Lower lobe of right lung (tissue), 2 donors: Measurements from ENCODE around the gene TXNDC5. TPM values are rescaled to one million over a fixed set of nuclear protein-coding genes. Genes with fewer than 3 reads are reported as not detected.

Source experiments
- ATAC-seq, 2 donors: fragments of 200-7000 bp; cut with Tn5 transposase; one replicate each; pipeline ENCODE4 v1.9.1; 2020 to 2022; ENCODE audit warnings: mild to moderate bottlenecking in 2 of 2, moderate library complexity in 2 of 2
- DNase-seq: peaks from one replicate; pipeline ENCODE4 v3.0.0-alpha.2; 2020
- H3K27ac ChIP-seq: fragments of 200-600 bp; one replicate; pipeline ENCODE4 v1.8.0; 2022
- H3K27me3 ChIP-seq: fragments of 200-600 bp; one replicate; pipeline ENCODE4 v1.8.0; 2022; ENCODE audit warnings: low read depth
- H3K36me3 ChIP-seq: fragments of 200-600 bp; one replicate; pipeline ENCODE4 v1.8.0; 2022; ENCODE audit warnings: mild to moderate bottlenecking
- H3K4me1 ChIP-seq: fragments of 200-600 bp; one replicate; pipeline ENCODE4 v1.8.0; 2022
- H3K4me3 ChIP-seq: fragments of 200-600 bp; one replicate; pipeline ENCODE4 v1.8.0; 2022; ENCODE audit warnings: mild to moderate bottlenecking
- H3K9me3 ChIP-seq: fragments of 200-600 bp; one replicate; pipeline ENCODE4 v1.8.0; 2022
- CTCF ChIP-seq: fragments of 200-600 bp; IDR thresholded peaks from one replicate; pipeline ENCODE4 v1.8.0; 2022; ENCODE audit warnings: antibody characterized with exemption, mild to moderate bottlenecking
- intact Hi-C: fragments of 100-400 bp; cut with DNase I; formaldehyde crosslinking; loops from one replicate; pipeline ENCODE4 v1.11.0; 2022
- total RNA-seq: library from RNA; stranded (reverse); fragmentation: NEBNext Ultra II Directional; extraction: Animal tissue kit (Norgen Biotek cat#: 25700); gene quantifications from one replicate; pipeline ENCODE4 v1.2.1, GENCODE V29; 2021
- donor health status: DM: no; HTN: yes; CAD: no; lungs with severe emphysema.

The TXNDC5 gene
- total RNA-seq, 1 donor from 2014 or later: 98.3 TPM

DNA sequence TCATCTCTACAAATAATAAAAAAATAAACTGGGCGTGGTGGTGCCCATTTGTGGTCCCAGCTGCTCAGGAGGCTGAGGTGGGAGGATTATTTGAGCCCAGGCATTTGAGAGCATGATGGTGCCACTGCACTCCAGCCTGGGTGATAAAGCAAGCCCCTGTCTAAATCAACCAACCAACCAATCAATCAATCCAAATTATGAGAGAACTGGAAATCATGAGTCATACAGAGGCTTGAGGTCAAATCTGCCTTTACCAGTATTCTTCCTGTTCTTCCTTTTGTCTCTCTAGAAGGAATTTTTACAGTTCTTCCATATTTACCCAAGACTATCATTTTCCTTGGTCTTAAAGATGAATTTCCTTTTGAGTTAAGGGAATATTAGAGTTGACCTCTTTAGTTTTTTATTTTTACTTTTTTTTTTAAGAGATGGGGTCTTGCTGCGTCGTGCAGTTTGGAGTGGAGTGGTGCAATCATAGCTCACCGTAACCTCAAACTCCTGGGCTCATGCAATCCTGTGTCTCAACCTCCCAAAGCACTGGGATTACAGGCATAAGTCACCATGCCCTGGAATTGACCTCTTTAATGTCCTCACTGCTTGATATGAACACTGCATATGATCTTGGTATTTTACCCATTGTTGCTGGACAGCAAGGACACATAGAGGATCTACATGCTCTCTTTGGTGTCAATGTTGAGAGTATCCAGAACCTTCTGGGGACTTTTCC lies 44.1 kb upstream of the TXNDC5 start:
- ATAC-seq (no peak), DNase-seq (no peak)
- Histone ChIP-seq H3K4me1 (no peaks in the 10 kb centered on the region), H3K27ac (no peak overlapping the region), H3K4me3 (no peak overlapping the region), H3K36me3 (no peaks in the 10 kb centered on the region), H3K27me3 (no peaks in the 10 kb centered on the region), H3K9me3 (no peaks in the 10 kb centered on the region)
- intact Hi-C loops: no loop called here
- no peak for TF ChIP-seq CTCF

DNA sequence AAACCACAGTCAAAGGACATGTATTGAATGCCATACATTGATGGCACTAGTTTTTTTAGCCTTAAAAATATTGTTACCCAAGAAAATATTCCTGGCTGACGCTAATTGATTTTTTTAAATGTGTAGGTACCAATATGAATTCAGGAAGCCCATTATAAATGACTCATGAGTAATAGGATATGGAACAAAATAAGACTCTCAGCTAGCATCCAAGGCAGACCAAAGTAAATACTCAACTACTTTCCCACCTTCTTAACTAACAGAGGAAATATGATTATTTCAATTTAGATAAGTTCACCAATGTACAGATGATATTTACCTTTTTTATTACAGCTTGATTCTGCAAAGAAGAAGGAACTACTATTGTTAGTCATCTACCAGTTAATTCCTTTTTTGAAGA lies 43.2 kb upstream of the TXNDC5 start:
- no peak overlapping the region for H3K4me3 ChIP-seq
- H3K27ac ChIP-seq: no peak overlapping the region
- TF ChIP-seq CTCF: no peak
- DNase-seq (no peak), ATAC-seq (no peak)
- H3K4me1 ChIP-seq: no peaks in the 10 kb centered on the region
- intact Hi-C loops: no loop called here
- H3K36me3 ChIP-seq: no peaks in the 10 kb centered on the region
- H3K27me3 ChIP-seq: no peaks in the 10 kb centered on the region
- no peaks in the 10 kb centered on the region for H3K9me3 ChIP-seq

- H3K27me3 ChIP-seq: no peaks in the 10 kb centered on the region
- ATAC-seq: no peak
- no peak for TF ChIP-seq CTCF
- DNase-seq: no peak
- intact Hi-C loops: no loop called here
- no peak overlapping the region for H3K4me3 ChIP-seq
- H3K36me3 ChIP-seq: no peaks in the 10 kb centered on the region
- H3K9me3 ChIP-seq: no peaks in the 10 kb centered on the region
- no peak overlapping the region for H3K27ac ChIP-seq
- no peaks in the 10 kb centered on the region for H3K4me1 ChIP-seq
Measured at GRCh38 chr6:7939864-7940228, 29.3 kb upstream of the TXNDC5 start.

GRCh38 chr6:7939184-7939863 lies 28.7 kb upstream of the TXNDC5 start:
- intact Hi-C loops: no loop called here
- ATAC-seq (no peak), DNase-seq (no peak)
- Histone ChIP-seq H3K4me3 (no peak overlapping the region), H3K27me3 (no peaks in the 10 kb centered on the region), H3K4me1 (no peaks in the 10 kb centered on the region), H3K36me3 (no peaks in the 10 kb centered on the region), H3K9me3 (no peaks in the 10 kb centered on the region), H3K27ac (no peak overlapping the region)
- TF ChIP-seq CTCF: no peak

- H3K27ac ChIP-seq: no peak overlapping the region
- DNase-seq (no peak), ATAC-seq (peak in 1 of 2 donors; percentile 46)
- H3K36me3 ChIP-seq: no peaks in the 10 kb centered on the region
- intact Hi-C loops: no loop called here
- no peaks in the 10 kb centered on the region for H3K9me3 ChIP-seq
- no peaks in the 10 kb centered on the region for H3K27me3 ChIP-seq
- no peak for TF ChIP-seq CTCF
- no peak overlapping the region for H3K4me3 ChIP-seq
- H3K4me1 ChIP-seq: no peaks in the 10 kb centered on the region
Measured at GRCh38 chr6:7938562-7939183, 28.1 kb upstream of the TXNDC5 start.
